Lower leg skin (tissue), 4 donors: ENCODE data around the gene FRY. TPM values are rescaled to one million over a fixed set of nuclear protein-coding genes. Genes with fewer than 3 reads are reported as not detected.

Experiments
- DNase-seq, 2 donors: peaks; one replicate each; pipeline ENCODE4 v3.0.0-alpha.2; 2019; ENCODE audit warnings: low spot score in 2 of 2
- H3K4me3 ChIP-seq: fragments of 200-600 bp; sonication (generic); 2 replicates; pipeline ENCODE4 v1.5.1; 2017; ENCODE audit warnings: mild to moderate bottlenecking, low read depth; ENCODE audit not compliant: poor library complexity, severe bottlenecking
- CTCF ChIP-seq, 3 donors: fragments of 450-650 bp; IDR thresholded peaks; one replicate each; pipeline ENCODE4 v1.5.1; 2016; ENCODE audit warnings: antibody characterized with exemption in 3 of 3, mild to moderate bottlenecking in 3 of 3, moderate library complexity in 2 of 3
- POLR2A ChIP-seq, 2 donors: fragments of 450-650 bp; IDR thresholded peaks; one replicate each; pipeline ENCODE4 v1.6.1; 2016 to 2017; ENCODE audit warnings: antibody characterized with exemption in 2 of 2, mild to moderate bottlenecking in 1 of 2, moderate library complexity in 1 of 2
- WGBS, 2 donors: methylation state at CpG; one replicate each; pipeline ENCODE4 v1.1.5; 2018; 5-methylcytosine and 5-hydroxymethylcytosine counted together
- intact Hi-C: fragments of 100-400 bp; cut with DNase I; formaldehyde crosslinking; loops from one replicate; pipeline ENCODE4 v1.15.0; 2023; ENCODE audit warnings: low total_unique reads
- total RNA-seq, 4 donors: library from RNA; depleted of rRNA; stranded (reverse); fragments of >200 nt; gene quantifications; one replicate each; pipeline ENCODE4 v1.1.0, GENCODE V29; 2016

The FRY gene
- total RNA-seq, 4 donors from 2014 or later: 24.9 to 39.6 (median 35.9) TPM

DNA sequence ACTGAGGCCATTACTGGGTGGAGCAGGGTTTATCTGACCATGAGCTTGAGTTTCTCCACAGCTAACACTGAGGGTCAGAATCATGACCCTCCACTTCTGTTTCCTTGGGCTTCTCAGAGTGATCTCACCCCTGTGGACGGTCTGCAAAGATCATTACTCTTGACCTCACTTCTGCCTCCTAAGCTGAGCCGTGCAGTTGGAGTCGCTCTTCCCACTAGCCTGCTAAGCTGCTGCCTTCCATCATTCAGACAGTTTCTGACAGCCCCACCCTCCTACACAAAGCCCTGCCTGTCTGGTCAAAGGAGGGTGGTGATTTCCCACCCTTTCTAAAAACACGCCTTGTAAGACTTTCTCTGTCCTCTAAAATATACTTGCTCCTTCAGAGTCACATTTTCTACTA is 9.3 kb upstream of the FRY start:
- TF ChIP-seq POLR2A (IDR thresholded peaks at IDR 0.05): no peak
- TF ChIP-seq CTCF (IDR thresholded peaks at IDR 0.05): no peak
- DNase-seq: no peak
- WGBS, 2 donors: 53 to 64% methylated on average over 4 of the region's 4 CpGs
- intact Hi-C loops: no loop called here
- no peak overlapping the region for H3K4me3 ChIP-seq

GRCh38 chr13:32023096-32023495 is 8.5 kb upstream of the FRY start:
- H3K4me3 ChIP-seq: no peak overlapping the region
- intact Hi-C loops: no loop called here
- DNase-seq: no peak
- WGBS, 2 donors: 68 to 71% methylated on average over 3 of the region's 3 CpGs
- TF ChIP-seq CTCF (IDR thresholded peaks at IDR 0.05): no peak
- no peak for TF ChIP-seq POLR2A (IDR thresholded peaks at IDR 0.05)

- 90 to 91% methylated on average over 3 of the region's 3 CpGs for WGBS, 2 donors
- DNase-seq: no peak
- H3K4me3 ChIP-seq: no peak overlapping the region
- intact Hi-C loops: no loop called here
- TF ChIP-seq POLR2A (IDR thresholded peaks at IDR 0.05): no peak
- no peak for TF ChIP-seq CTCF (IDR thresholded peaks at IDR 0.05)
Measured at GRCh38 chr13:32023698-32024097, 7.9 kb upstream of the FRY start.

DNA sequence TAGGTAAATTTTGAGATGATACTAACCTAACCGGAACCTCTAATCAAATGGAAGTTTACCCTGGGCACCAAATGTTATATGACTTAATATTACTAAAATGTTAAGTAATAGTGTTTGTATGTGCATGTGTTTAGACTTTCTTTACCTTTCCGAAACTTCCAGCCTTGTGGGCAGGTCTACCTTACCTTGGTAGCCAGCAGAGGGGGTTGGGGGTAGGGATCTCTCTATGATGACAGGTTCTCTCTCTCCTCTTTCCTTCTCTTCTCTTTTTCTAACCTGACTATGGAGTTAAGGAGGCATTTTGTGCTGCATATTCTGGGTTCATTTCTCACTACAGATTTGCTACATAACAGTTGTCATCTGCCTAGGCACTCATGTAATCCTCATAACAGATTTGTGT is 6.8 kb upstream of the FRY start:
- no peak overlapping the region for H3K4me3 ChIP-seq
- intact Hi-C loops: no loop called here
- 90 to 96% methylated on average over 2 of the region's 2 CpGs for WGBS, 2 donors
- no peak for DNase-seq
- TF ChIP-seq POLR2A (IDR thresholded peaks at IDR 0.05): no peak

DNA sequence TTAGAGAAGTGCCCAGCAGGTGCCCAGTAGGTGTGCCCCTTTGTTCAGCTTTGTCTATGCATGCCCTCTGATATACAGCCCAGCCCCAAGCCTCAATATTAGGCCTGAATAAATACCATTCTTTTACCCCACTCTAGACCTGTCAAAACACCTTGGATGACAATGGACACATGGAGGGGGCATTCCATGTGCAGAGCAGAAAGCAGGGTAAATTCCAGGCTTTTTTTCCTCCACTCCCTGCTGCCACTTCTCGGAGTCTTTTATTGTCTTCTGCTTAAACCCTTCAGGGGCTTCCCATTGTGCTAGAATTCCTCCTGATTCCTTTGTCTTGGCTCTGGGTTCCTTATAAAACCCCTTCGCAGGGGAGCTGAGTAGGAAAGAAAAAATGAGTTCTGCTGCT is 5.8 kb upstream of the FRY start:
- 92 to 93% methylated on average over 2 of the region's 2 CpGs for WGBS, 2 donors
- intact Hi-C loops: no loop called here

GRCh38 chr13:32026623-32027022 is 5.0 kb upstream of the FRY start:
- no peak overlapping the region for H3K4me3 ChIP-seq
- TF ChIP-seq CTCF (IDR thresholded peaks at IDR 0.05): no peak
- no peak for TF ChIP-seq POLR2A (IDR thresholded peaks at IDR 0.05)
- 70 to 79% methylated on average over 3 of the region's 3 CpGs for WGBS, 2 donors
- no peak for DNase-seq
- intact Hi-C loops: no loop called here

More for the DNA sequence above, 5.8 kb upstream of the FRY start:
- no peak for DNase-seq
- no peak overlapping the region for H3K4me3 ChIP-seq
- TF ChIP-seq POLR2A (IDR thresholded peaks at IDR 0.05) (no peak), CTCF (IDR thresholded peaks at IDR 0.05) (no peak)
